Left lung (tissue), 10 donors: Measurements from ENCODE around the gene RGS17. TPM values are rescaled to one million over a fixed set of nuclear protein-coding genes. Genes with fewer than 3 reads are reported as not detected.

ENCODE experiments used
- ATAC-seq: fragments of 200-7000 bp; cut with Tn5 transposase; one replicate; pipeline ENCODE4 v1.9.1; 2020; ENCODE audit warnings: moderate library complexity
- DNase-seq, 4 donors: peaks; one replicate each; pipeline ENCODE4 v3.0.0-alpha.2; 2013 to 2020
- H3K27ac ChIP-seq, 2 donors: fragments of 200-600 bp; sonication (generic) in 1 of 2; one replicate each; pipeline versions ENCODE4 v1.5.0 to v1.8.0; 2020 to 2021
- H3K27me3 ChIP-seq, 2 donors: fragments of 200-600 bp; sonication (generic) in 1 of 2; one replicate each; pipeline versions ENCODE4 v1.5.0 to v1.8.0; 2020 to 2021
- H3K36me3 ChIP-seq, 2 donors: fragments of 200-600 bp; sonication (generic) in 1 of 2; one replicate each; pipeline versions ENCODE4 v1.5.0 to v1.8.0; 2020 to 2021
- H3K4me1 ChIP-seq, 2 donors: fragments of 200-600 bp; one replicate each; pipeline ENCODE4 v1.8.0; 2021
- H3K4me3 ChIP-seq, 2 donors: fragments of 200-600 bp; sonication (generic) in 1 of 2; one replicate each; pipeline versions ENCODE4 v1.5.0 to v1.8.0; 2020 to 2021; ENCODE audit warnings: mild to moderate bottlenecking in 1 of 2
- H3K9me3 ChIP-seq, 2 donors: fragments of 200-600 bp; sonication (generic) in 1 of 2; one replicate each; pipeline versions ENCODE4 v1.5.0 to v1.8.0; 2020 to 2021
- CTCF ChIP-seq, 2 donors: fragments of 200-600 bp; sonication (generic) in 1 of 2; IDR thresholded peaks; one replicate each; pipeline versions ENCODE4 v1.5.0 to v1.8.0; 2021; ENCODE audit warnings: antibody characterized with exemption in 2 of 2
- intact Hi-C, 2 donors: fragments of 100-400 bp; cut with DNase I; formaldehyde crosslinking; loops; one replicate each; pipeline versions ENCODE4 v1.11.2 to v1.14.2; 2022
- polyA plus RNA-seq, 6 donors: library from polyadenylated mRNA; unstranded; fragments of 120-200 nt; gene quantifications; one replicate each; pipeline ENCODE4 v1.2.1, GENCODE V29; 2013; ENCODE audit not compliant: insufficient read length in 6 of 6
- total RNA-seq, 2 donors: library from RNA; stranded (reverse); fragmentation: NEBNext Ultra II Directional; extraction: Animal tissue kit (Norgen Biotek cat#: 25700); gene quantifications; one replicate each; pipeline ENCODE4 v1.2.1, GENCODE V29; 2021
- donor health status: DM: no; HTN: yes; CAD: no.
- donor health status: DM: no; HTN: no; CAD: no.

RGS17 gene
- total and polyA plus RNA-seq, 8 donors: 0.15 to 2.7 (median 2.3) TPM

- ATAC-seq (no peak), DNase-seq (no peak)
- Histone ChIP-seq H3K27ac (no peak overlapping the region), H3K36me3 (no peaks in the 10 kb centered on the region), H3K27me3 (no peaks in the 10 kb centered on the region), H3K9me3 (no peaks in the 10 kb centered on the region), H3K4me3 (no peak overlapping the region), H3K4me1 (no peaks in the 10 kb centered on the region)
- intact Hi-C loops: no loop called here
- TF ChIP-seq CTCF (IDR thresholded peaks at IDR 0.05): no peak
Measured at GRCh38 chr6:153076431-153076830, 54.7 kb downstream of the RGS17 start.

- Histone ChIP-seq H3K9me3 (no peaks in the 10 kb centered on the region), H3K36me3 (no peaks in the 10 kb centered on the region), H3K4me3 (no peak overlapping the region), H3K27ac (no peak overlapping the region), H3K27me3 (no peaks in the 10 kb centered on the region), H3K4me1 (no peaks in the 10 kb centered on the region)
- DNase-seq: peak in 1 of 4 donors; percentile 1
- intact Hi-C loops: no loop called here
- TF ChIP-seq CTCF (IDR thresholded peaks at IDR 0.05): no peak
- no peak for ATAC-seq
Measured at GRCh38 chr6:153074761-153075160, 56.3 kb downstream of the RGS17 start.

GRCh38 chr6:153073841-153074240 is 57.2 kb downstream of the RGS17 start:
- intact Hi-C loops: no loop called here
- DNase-seq: no peak
- Histone ChIP-seq H3K4me3 (no peak overlapping the region), H3K27ac (no peak overlapping the region), H3K27me3 (no peaks in the 10 kb centered on the region), H3K4me1 (no peaks in the 10 kb centered on the region), H3K36me3 (no peaks in the 10 kb centered on the region), H3K9me3 (no peaks in the 10 kb centered on the region)
- TF ChIP-seq CTCF (IDR thresholded peaks at IDR 0.05): no peak
- ATAC-seq: no peak

GRCh38 chr6:153070756-153071155 is 60.3 kb downstream of the RGS17 start:
- Histone ChIP-seq H3K27me3 (no peaks in the 10 kb centered on the region), H3K4me3 (no peak overlapping the region), H3K36me3 (no peaks in the 10 kb centered on the region), H3K27ac (no peak overlapping the region), H3K4me1 (no peaks in the 10 kb centered on the region), H3K9me3 (peaks cover 0 to 4% of the 10 kb centered on the region in 2 donors)
- intact Hi-C loops: no loop called here
- TF ChIP-seq CTCF (IDR thresholded peaks at IDR 0.05): no peak
- DNase-seq: no peak
- no peak for ATAC-seq

GRCh38 chr6:153069897-153070296 is 61.2 kb downstream of the RGS17 start:
- Histone ChIP-seq H3K4me1 (no peaks in the 10 kb centered on the region), H3K9me3 (peaks cover 0 to 4% of the 10 kb centered on the region in 2 donors), H3K36me3 (no peaks in the 10 kb centered on the region), H3K27me3 (no peaks in the 10 kb centered on the region), H3K4me3 (no peak overlapping the region), H3K27ac (no peak overlapping the region)
- no peak for ATAC-seq
- no peak for TF ChIP-seq CTCF (IDR thresholded peaks at IDR 0.05)
- no peak for DNase-seq
- intact Hi-C loops: no loop called here
